ENCODE results near the gene RPGR.

The RPGR gene

GRCh38 chrX:38346150-38346549, 18.8 kb upstream of the RPGR start:
- Mint-ChIP-seq H3K36me3 (ENCODE audit: low read depth) (no peaks in the 10 kb centered on the region), H3K4me3 (no peak overlapping the region), H3K27ac (no peak overlapping the region), H3K4me1 (ENCODE audit: low read depth) (peaks cover 2% of the 10 kb centered on the region), H3K9me3 (no peaks in the 10 kb centered on the region), H3K27me3 (ENCODE audit: low read depth) (peaks cover 16% of the 10 kb centered on the region)

- Mint-ChIP-seq H3K4me3 (no peak overlapping the region), H3K27me3 (ENCODE audit: low read depth) (peaks cover 10% of the 10 kb centered on the region), H3K36me3 (ENCODE audit: low read depth) (no peaks in the 10 kb centered on the region), H3K9me3 (no peaks in the 10 kb centered on the region), H3K4me1 (ENCODE audit: low read depth) (peaks cover 2% of the 10 kb centered on the region), H3K27ac (no peak overlapping the region)
Observed at GRCh38 chrX:38342853-38343778, 15.8 kb upstream of the RPGR start.

- Mint-ChIP-seq H3K27me3 (ENCODE audit: low read depth) (peaks cover 5% of the 10 kb centered on the region), H3K36me3 (ENCODE audit: low read depth) (no peaks in the 10 kb centered on the region), H3K4me1 (ENCODE audit: low read depth) (no peaks in the 10 kb centered on the region), H3K27ac (no peak overlapping the region), H3K9me3 (no peaks in the 10 kb centered on the region), H3K4me3 (no peak overlapping the region)
Observed at GRCh38 chrX:38341442-38341841, 14.1 kb upstream of the RPGR start.

GRCh38 chrX:38336538-38337240, 9.4 kb upstream of the RPGR start:
- H3K9me3 Mint-ChIP-seq: no peaks in the 10 kb centered on the region
- no peaks in the 10 kb centered on the region for H3K36me3 Mint-ChIP-seq (ENCODE audit: low read depth)
- no peak overlapping the region for H3K4me3 Mint-ChIP-seq
- no peak overlapping the region for H3K27ac Mint-ChIP-seq
- H3K27me3 Mint-ChIP-seq (ENCODE audit: low read depth): no peaks in the 10 kb centered on the region
- no peaks in the 10 kb centered on the region for H3K4me1 Mint-ChIP-seq (ENCODE audit: low read depth)

GRCh38 chrX:38335382-38335781, 8.1 kb upstream of the RPGR start:
- H3K27ac Mint-ChIP-seq: no peak overlapping the region
- no peaks in the 10 kb centered on the region for H3K27me3 Mint-ChIP-seq (ENCODE audit: low read depth)
- H3K4me3 Mint-ChIP-seq: no peak overlapping the region
- H3K36me3 Mint-ChIP-seq (ENCODE audit: low read depth): no peaks in the 10 kb centered on the region
- no peaks in the 10 kb centered on the region for H3K9me3 Mint-ChIP-seq
- H3K4me1 Mint-ChIP-seq (ENCODE audit: low read depth): no peaks in the 10 kb centered on the region

GRCh38 chrX:38332505-38332904, 5.2 kb upstream of the RPGR start:
- H3K4me1 Mint-ChIP-seq (ENCODE audit: low read depth): peaks cover 4% of the 10 kb centered on the region
- no peak overlapping the region for H3K4me3 Mint-ChIP-seq
- H3K27ac Mint-ChIP-seq: no peak overlapping the region
- H3K36me3 Mint-ChIP-seq (ENCODE audit: low read depth): no peaks in the 10 kb centered on the region
- H3K27me3 Mint-ChIP-seq (ENCODE audit: low read depth): no peaks in the 10 kb centered on the region
- H3K9me3 Mint-ChIP-seq: no peaks in the 10 kb centered on the region

- Mint-ChIP-seq H3K4me3 (peak overlapping the region; percentile 93), H3K36me3 (ENCODE audit: low read depth) (no peaks in the 10 kb centered on the region), H3K4me1 (ENCODE audit: low read depth) (peaks cover 14% of the 10 kb centered on the region), H3K27me3 (ENCODE audit: low read depth) (no peaks in the 10 kb centered on the region), H3K9me3 (no peaks in the 10 kb centered on the region), H3K27ac (peak overlapping the region; percentile 66)
Observed at GRCh38 chrX:38327775-38328081, 419 bp upstream of the RPGR start.

- Mint-ChIP-seq H3K36me3 (ENCODE audit: low read depth) (no peaks in the 10 kb centered on the region), H3K4me3 (peak overlapping the region; percentile 93), H3K27me3 (ENCODE audit: low read depth) (no peaks in the 10 kb centered on the region), H3K27ac (no peak overlapping the region), H3K9me3 (no peaks in the 10 kb centered on the region), H3K4me1 (ENCODE audit: low read depth) (peaks cover 14% of the 10 kb centered on the region)
Observed at GRCh38 chrX:38326086-38326485, 1.2 kb downstream of the RPGR start.

GRCh38 chrX:38320819-38321218, 6.5 kb downstream of the RPGR start:
- Mint-ChIP-seq H3K9me3 (no peaks in the 10 kb centered on the region), H3K27ac (no peak overlapping the region), H3K36me3 (ENCODE audit: low read depth) (no peaks in the 10 kb centered on the region), H3K4me1 (ENCODE audit: low read depth) (peaks cover 4% of the 10 kb centered on the region), H3K4me3 (no peak overlapping the region), H3K27me3 (ENCODE audit: low read depth) (no peaks in the 10 kb centered on the region)

- H3K4me3 Mint-ChIP-seq: no peak overlapping the region
- no peak overlapping the region for H3K27ac Mint-ChIP-seq
- no peaks in the 10 kb centered on the region for H3K27me3 Mint-ChIP-seq (ENCODE audit: low read depth)
- no peaks in the 10 kb centered on the region for H3K9me3 Mint-ChIP-seq
- peaks cover 2% of the 10 kb centered on the region for H3K36me3 Mint-ChIP-seq (ENCODE audit: low read depth)
- H3K4me1 Mint-ChIP-seq (ENCODE audit: low read depth): no peaks in the 10 kb centered on the region
Observed at GRCh38 chrX:38318606-38319005, 8.7 kb downstream of the RPGR start.

- Mint-ChIP-seq H3K27ac (no peak overlapping the region), H3K4me1 (ENCODE audit: low read depth) (no peaks in the 10 kb centered on the region), H3K36me3 (ENCODE audit: low read depth) (peaks cover 2% of the 10 kb centered on the region), H3K4me3 (no peak overlapping the region), H3K9me3 (no peaks in the 10 kb centered on the region), H3K27me3 (ENCODE audit: low read depth) (no peaks in the 10 kb centered on the region)
Observed at GRCh38 chrX:38318196-38318595, 9.1 kb downstream of the RPGR start.

GRCh38 chrX:38315186-38315585, 12.1 kb downstream of the RPGR start:
- Mint-ChIP-seq H3K36me3 (ENCODE audit: low read depth) (peaks cover 2% of the 10 kb centered on the region), H3K9me3 (no peaks in the 10 kb centered on the region), H3K4me3 (no peak overlapping the region), H3K27me3 (ENCODE audit: low read depth) (no peaks in the 10 kb centered on the region), H3K27ac (no peak overlapping the region), H3K4me1 (ENCODE audit: low read depth) (no peaks in the 10 kb centered on the region)

GRCh38 chrX:38313190-38313589, 14.1 kb downstream of the RPGR start:
- H3K4me1 Mint-ChIP-seq (ENCODE audit: low read depth): no peaks in the 10 kb centered on the region
- no peak overlapping the region for H3K27ac Mint-ChIP-seq
- H3K36me3 Mint-ChIP-seq (ENCODE audit: low read depth): peaks cover 2% of the 10 kb centered on the region
- H3K9me3 Mint-ChIP-seq: no peaks in the 10 kb centered on the region
- no peaks in the 10 kb centered on the region for H3K27me3 Mint-ChIP-seq (ENCODE audit: low read depth)
- no peak overlapping the region for H3K4me3 Mint-ChIP-seq

GRCh38 chrX:38312436-38312835, 14.9 kb downstream of the RPGR start:
- no peak overlapping the region for H3K4me3 Mint-ChIP-seq
- no peaks in the 10 kb centered on the region for H3K9me3 Mint-ChIP-seq
- no peak overlapping the region for H3K27ac Mint-ChIP-seq

GRCh38 chrX:38311743-38312142, 15.6 kb downstream of the RPGR start:
- Mint-ChIP-seq H3K9me3 (no peaks in the 10 kb centered on the region), H3K27ac (no peak overlapping the region), H3K4me1 (ENCODE audit: low read depth) (no peaks in the 10 kb centered on the region), H3K27me3 (ENCODE audit: low read depth) (no peaks in the 10 kb centered on the region), H3K4me3 (no peak overlapping the region), H3K36me3 (ENCODE audit: low read depth) (peaks cover 2% of the 10 kb centered on the region)

More at GRCh38 chrX:38312436-38312835, 14.9 kb downstream of the RPGR start:
- H3K36me3 Mint-ChIP-seq (ENCODE audit: low read depth): peaks cover 2% of the 10 kb centered on the region
- no peaks in the 10 kb centered on the region for H3K4me1 Mint-ChIP-seq (ENCODE audit: low read depth)
- H3K27me3 Mint-ChIP-seq (ENCODE audit: low read depth): no peaks in the 10 kb centered on the region
